Osteoblast (primary cell): ENCODE data around the gene PRELP. TPM values are rescaled to one million over a fixed set of nuclear protein-coding genes. Genes with fewer than 3 reads are reported as not detected.

Experiments used
- DNase-seq: peaks from one replicate; pipeline ENCODE4 v3.0.0; 2011; ENCODE audit warnings: low spot score, mixed read lengths; ENCODE audit not compliant: insufficient read length; ENCODE audit errors: missing footprints
- H2AFZ ChIP-seq: 2 replicates; pipeline ENCODE4 v1.6.0; 2011; ENCODE audit warnings: mild to moderate bottlenecking, low read length
- H3K27ac ChIP-seq: 2 replicates; pipeline ENCODE4 v1.5.1; 2011; ENCODE audit warnings: mild to moderate bottlenecking, low read depth, low read length, moderate library complexity
- H3K27me3 ChIP-seq: 2 replicates; pipeline ENCODE4 v1.6.0; 2012; ENCODE audit warnings: mild to moderate bottlenecking, control low read depth, inconsistent platforms, low read length, moderate library complexity; ENCODE audit not compliant: insufficient read depth
- H3K36me3 ChIP-seq: 2 replicates; pipeline ENCODE4 v1.5.1; 2011; ENCODE audit warnings: mild to moderate bottlenecking, low read length, control low read depth, moderate library complexity; ENCODE audit not compliant: insufficient read depth
- H3K4me1 ChIP-seq: 2 replicates; pipeline ENCODE4 v1.5.1; 2011; ENCODE audit warnings: mild to moderate bottlenecking, low read length, control low read depth, moderate library complexity; ENCODE audit not compliant: insufficient read depth
- H3K4me2 ChIP-seq: 2 replicates; pipeline ENCODE4 v1.6.0; 2011; ENCODE audit warnings: mild to moderate bottlenecking, low read length; ENCODE audit not compliant: insufficient read depth
- H3K4me3 ChIP-seq: fragments of 200-600 bp; sonication (generic); 3 replicates; pipeline ENCODE4 v1.5.1; 2012; ENCODE audit warnings: mild to moderate bottlenecking, low read length, inconsistent platforms; ENCODE audit not compliant: insufficient read depth
- H3K79me2 ChIP-seq: 2 replicates; pipeline ENCODE4 v1.6.0; 2012; ENCODE audit warnings: mild to moderate bottlenecking, low read length, control low read depth, inconsistent platforms; ENCODE audit not compliant: insufficient read depth
- H3K9me3 ChIP-seq: 2 replicates; pipeline ENCODE4 v1.5.1; 2011; ENCODE audit warnings: low read depth, low read length, control low read depth
- H4K20me1 ChIP-seq: 2 replicates; pipeline ENCODE4 v1.6.0; 2012; ENCODE audit warnings: mild to moderate bottlenecking, low read length, control low read depth; ENCODE audit not compliant: insufficient read depth
- total RNA-seq: library from RNA; depleted of rRNA; stranded (reverse); fragments of >200 nt; gene quantifications from 2 replicates; pipeline ENCODE4 v1.2.3, GENCODE V29; 2012
- TF ChIP-seq, protein P1 (sequence below): IDR thresholded peaks from 2 replicates; pipeline ENCODE4 v1.5.1; 2011; ENCODE audit warnings: mild to moderate bottlenecking, low read depth, low read length, moderate library complexity; ENCODE audit errors: extremely low read depth

Gene PRELP
- total RNA-seq, 1 donor = 0.36 TPM

DNA sequence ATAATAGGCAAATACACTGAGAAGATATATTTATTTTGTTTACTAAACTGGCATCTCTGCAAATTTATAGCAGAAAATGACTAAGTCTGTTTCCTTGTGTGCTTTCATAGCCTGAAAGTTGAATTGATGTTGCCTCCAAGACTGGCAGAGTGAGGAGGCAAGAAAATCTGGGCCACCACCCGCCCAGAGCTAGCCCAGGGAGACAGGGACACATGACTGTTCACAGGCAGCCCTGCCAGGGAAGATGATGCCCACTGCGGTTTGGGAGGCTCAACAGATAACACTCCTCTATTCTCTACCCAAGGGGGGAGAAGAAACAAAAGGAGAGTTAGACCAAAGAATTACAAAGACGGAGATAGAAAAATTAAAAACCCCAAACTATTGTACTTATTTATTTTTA lies 55.5 kb downstream of the PRELP start:
- DNase-seq = no peak
- TF ChIP-seq, protein P1, sequence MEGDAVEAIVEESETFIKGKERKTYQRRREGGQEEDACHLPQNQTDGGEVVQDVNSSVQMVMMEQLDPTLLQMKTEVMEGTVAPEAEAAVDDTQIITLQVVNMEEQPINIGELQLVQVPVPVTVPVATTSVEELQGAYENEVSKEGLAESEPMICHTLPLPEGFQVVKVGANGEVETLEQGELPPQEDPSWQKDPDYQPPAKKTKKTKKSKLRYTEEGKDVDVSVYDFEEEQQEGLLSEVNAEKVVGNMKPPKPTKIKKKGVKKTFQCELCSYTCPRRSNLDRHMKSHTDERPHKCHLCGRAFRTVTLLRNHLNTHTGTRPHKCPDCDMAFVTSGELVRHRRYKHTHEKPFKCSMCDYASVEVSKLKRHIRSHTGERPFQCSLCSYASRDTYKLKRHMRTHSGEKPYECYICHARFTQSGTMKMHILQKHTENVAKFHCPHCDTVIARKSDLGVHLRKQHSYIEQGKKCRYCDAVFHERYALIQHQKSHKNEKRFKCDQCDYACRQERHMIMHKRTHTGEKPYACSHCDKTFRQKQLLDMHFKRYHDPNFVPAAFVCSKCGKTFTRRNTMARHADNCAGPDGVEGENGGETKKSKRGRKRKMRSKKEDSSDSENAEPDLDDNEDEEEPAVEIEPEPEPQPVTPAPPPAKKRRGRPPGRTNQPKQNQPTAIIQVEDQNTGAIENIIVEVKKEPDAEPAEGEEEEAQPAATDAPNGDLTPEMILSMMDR = no peak

DNA sequence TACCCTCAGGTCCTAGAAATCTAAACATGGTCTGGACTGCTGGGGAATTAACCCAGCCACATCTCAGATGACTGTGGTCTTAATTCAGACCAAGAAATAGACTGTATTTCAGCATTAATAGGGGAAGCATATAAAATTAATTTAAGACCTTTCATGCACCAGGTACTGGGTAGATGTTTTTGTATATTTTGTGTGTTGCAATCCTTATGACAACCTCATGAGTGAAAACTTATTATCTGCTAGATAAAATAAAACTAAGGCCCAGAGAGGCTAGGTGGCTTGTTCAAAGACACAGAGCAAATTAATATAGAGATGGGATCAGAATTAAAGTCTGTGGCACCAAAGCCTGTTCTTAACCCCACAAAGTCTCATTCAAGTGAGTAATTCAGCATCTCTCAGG lies 58.4 kb downstream of the PRELP start:
- H3K9me3 ChIP-seq = no peaks in the 10 kb centered on the region
- peak overlapping the region; percentile 72 for H3K27ac ChIP-seq
- H3K4me1 ChIP-seq = peaks cover 45% of the 10 kb centered on the region
- H3K36me3 ChIP-seq = no peaks in the 10 kb centered on the region
- H3K4me3 ChIP-seq = no peak overlapping the region
- TF ChIP-seq, protein P1 = no peak
- H3K27me3 ChIP-seq = no peaks in the 10 kb centered on the region
- no peaks in the 10 kb centered on the region for H4K20me1 ChIP-seq
- no peak overlapping the region for H2AFZ ChIP-seq
- no peaks in the 10 kb centered on the region for H3K79me2 ChIP-seq
- peak overlapping the region; percentile 43 for H3K4me2 ChIP-seq
- no peak for DNase-seq

More for the DNA sequence above, 55.5 kb downstream of the PRELP start:
- H3K4me1 ChIP-seq = peaks cover 41% of the 10 kb centered on the region
- no peak overlapping the region for H3K4me2 ChIP-seq
- H3K27ac ChIP-seq = no peak overlapping the region
- H3K79me2 ChIP-seq = no peaks in the 10 kb centered on the region
- H3K27me3 ChIP-seq = no peaks in the 10 kb centered on the region
- no peak overlapping the region for H3K4me3 ChIP-seq
- no peaks in the 10 kb centered on the region for H3K36me3 ChIP-seq
- no peaks in the 10 kb centered on the region for H3K9me3 ChIP-seq
- no peak overlapping the region for H2AFZ ChIP-seq
- H4K20me1 ChIP-seq = no peaks in the 10 kb centered on the region

DNA sequence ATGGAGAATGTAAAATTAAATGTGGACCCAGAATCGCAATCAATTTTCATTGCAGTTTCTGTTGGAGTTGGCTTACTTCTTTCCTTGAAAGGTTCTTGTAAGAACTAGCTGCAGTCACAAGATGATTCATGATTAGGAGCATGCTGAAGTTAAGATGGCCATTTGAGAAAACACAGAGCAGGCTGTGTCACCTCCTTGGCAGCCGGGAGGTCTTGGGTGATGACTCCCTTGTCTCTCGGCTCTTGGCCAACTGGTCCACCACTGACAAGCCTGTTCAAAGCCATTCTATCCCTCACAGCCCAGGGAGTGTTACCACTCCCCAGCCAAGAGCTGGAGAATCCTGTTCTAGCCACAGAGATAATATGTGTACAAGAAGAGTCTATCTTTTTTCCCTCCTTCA lies 58.9 kb downstream of the PRELP start:
- peak overlapping the region; percentile 72 for H3K27ac ChIP-seq
- DNase-seq = peak; percentile 95
- H3K36me3 ChIP-seq = no peaks in the 10 kb centered on the region
- TF ChIP-seq, protein P1 = no peak
- no peaks in the 10 kb centered on the region for H4K20me1 ChIP-seq
- H3K27me3 ChIP-seq = no peaks in the 10 kb centered on the region
- no peak overlapping the region for H3K4me3 ChIP-seq
- no peaks in the 10 kb centered on the region for H3K9me3 ChIP-seq
- H3K79me2 ChIP-seq = no peaks in the 10 kb centered on the region
- H3K4me2 ChIP-seq = peak overlapping the region; percentile 43
- H3K4me1 ChIP-seq = peaks cover 45% of the 10 kb centered on the region
- H2AFZ ChIP-seq = no peak overlapping the region

DNA sequence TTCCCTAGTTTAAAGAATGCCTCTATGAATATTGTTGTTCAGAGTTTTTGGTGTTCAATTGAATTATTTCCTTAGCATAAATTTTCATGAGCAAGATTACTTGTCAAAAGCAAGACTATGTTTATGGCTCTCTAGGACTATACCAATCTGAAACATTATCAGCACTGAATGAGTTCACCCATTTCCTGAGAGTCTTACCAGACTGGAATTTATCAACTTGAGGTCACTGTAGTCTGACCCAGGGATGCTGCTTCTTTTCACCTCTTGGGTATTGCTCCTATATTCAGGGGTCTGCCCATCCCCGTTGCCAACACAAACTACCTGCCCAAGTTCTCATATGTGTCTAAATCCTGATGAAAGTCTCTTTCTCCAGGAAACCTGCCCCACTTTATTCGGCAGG lies 61.0 kb downstream of the PRELP start:
- TF ChIP-seq, protein P1 = no peak
- peak overlapping the region; percentile 2 for H3K4me2 ChIP-seq
- no peaks in the 10 kb centered on the region for H3K79me2 ChIP-seq
- H3K4me1 ChIP-seq = peaks cover 45% of the 10 kb centered on the region
- H3K27me3 ChIP-seq = no peaks in the 10 kb centered on the region
- H2AFZ ChIP-seq = no peak overlapping the region
- H3K36me3 ChIP-seq = no peaks in the 10 kb centered on the region
- peak overlapping the region; percentile 43 for H3K27ac ChIP-seq
- no peak for DNase-seq
- H3K9me3 ChIP-seq = no peaks in the 10 kb centered on the region
- no peaks in the 10 kb centered on the region for H4K20me1 ChIP-seq
- H3K4me3 ChIP-seq = no peak overlapping the region
